Stimulated activated naive CD8-positive, alpha-beta T cell treated with anti-CD3 and anti-CD28 coated beads, Interleukin-15, Interleukin-2, amounts not matched to agents 100 ng/mL and 50 ng/mL, for 24 hours (primary cell): ENCODE measurements around the gene KCNN1.

Source experiments
- H3K27ac Mint-ChIP-seq: one replicate; pipeline ENCODE4 v1.8.0; 2021; ENCODE audit warnings: mild to moderate bottlenecking, mixed read lengths
- H3K27me3 Mint-ChIP-seq: one replicate; pipeline ENCODE4 v1.8.0; 2021; ENCODE audit warnings: mixed read lengths
- H3K36me3 Mint-ChIP-seq: one replicate; pipeline ENCODE4 v1.8.0; 2021; ENCODE audit warnings: low read depth, mixed read lengths
- H3K4me1 Mint-ChIP-seq: one replicate; pipeline ENCODE4 v1.8.0; 2021; ENCODE audit warnings: low read depth, mixed read lengths
- H3K4me3 Mint-ChIP-seq: one replicate; pipeline ENCODE4 v1.8.0; 2021; ENCODE audit warnings: mild to moderate bottlenecking, mixed read lengths
- H3K9me3 Mint-ChIP-seq: one replicate; pipeline ENCODE4 v1.8.0; 2021; ENCODE audit warnings: mixed read lengths

The KCNN1 gene

GRCh38 chr19:17942582-17943273, 24.2 kb upstream of the KCNN1 start:
- Mint-ChIP-seq H3K4me1 (peaks cover 19% of the 10 kb centered on the region), H3K27ac (no peak overlapping the region), H3K4me3 (no peak overlapping the region), H3K27me3 (no peaks in the 10 kb centered on the region), H3K36me3 (peaks cover 15% of the 10 kb centered on the region), H3K9me3 (no peaks in the 10 kb centered on the region)

- H3K27ac Mint-ChIP-seq, result no peak overlapping the region
- H3K36me3 Mint-ChIP-seq, result peaks cover 11% of the 10 kb centered on the region
- H3K4me3 Mint-ChIP-seq, result no peak overlapping the region
- peaks cover 20% of the 10 kb centered on the region for H3K4me1 Mint-ChIP-seq
- no peaks in the 10 kb centered on the region for H3K9me3 Mint-ChIP-seq
- H3K27me3 Mint-ChIP-seq, result no peaks in the 10 kb centered on the region
Observed at GRCh38 chr19:17943274-17944221, 23.4 kb upstream of the KCNN1 start.

GRCh38 chr19:17944301-17944700, 22.6 kb upstream of the KCNN1 start:
- Mint-ChIP-seq H3K36me3 (peaks cover 6% of the 10 kb centered on the region), H3K27ac (no peak overlapping the region), H3K4me3 (no peak overlapping the region), H3K4me1 (peaks cover 27% of the 10 kb centered on the region), H3K27me3 (peaks cover 3% of the 10 kb centered on the region), H3K9me3 (no peaks in the 10 kb centered on the region)

- H3K27ac Mint-ChIP-seq, result peak overlapping the region; percentile 92
- no peaks in the 10 kb centered on the region for H3K36me3 Mint-ChIP-seq
- H3K27me3 Mint-ChIP-seq, result peaks cover 26% of the 10 kb centered on the region
- H3K4me1 Mint-ChIP-seq, result peaks cover 53% of the 10 kb centered on the region
- no peaks in the 10 kb centered on the region for H3K9me3 Mint-ChIP-seq
- peak overlapping the region; percentile 85 for H3K4me3 Mint-ChIP-seq
Observed at GRCh38 chr19:17946965-17947784, 19.7 kb upstream of the KCNN1 start.

GRCh38 chr19:17947815-17948513, 18.9 kb upstream of the KCNN1 start:
- Mint-ChIP-seq H3K4me3 (peak overlapping the region; percentile 85), H3K27ac (no peak overlapping the region), H3K27me3 (peaks cover 33% of the 10 kb centered on the region), H3K36me3 (no peaks in the 10 kb centered on the region), H3K4me1 (peaks cover 57% of the 10 kb centered on the region), H3K9me3 (no peaks in the 10 kb centered on the region)

- no peak overlapping the region for H3K27ac Mint-ChIP-seq
- H3K9me3 Mint-ChIP-seq, result no peaks in the 10 kb centered on the region
- peak overlapping the region; percentile 41 for H3K4me3 Mint-ChIP-seq
- H3K36me3 Mint-ChIP-seq, result no peaks in the 10 kb centered on the region
- H3K4me1 Mint-ChIP-seq, result peaks cover 57% of the 10 kb centered on the region
- peaks cover 39% of the 10 kb centered on the region for H3K27me3 Mint-ChIP-seq
Observed at GRCh38 chr19:17948514-17948900, 18.4 kb upstream of the KCNN1 start.

- Mint-ChIP-seq H3K4me3 (peak overlapping the region; percentile 64), H3K36me3 (no peaks in the 10 kb centered on the region), H3K27me3 (peaks cover 44% of the 10 kb centered on the region), H3K4me1 (peaks cover 57% of the 10 kb centered on the region), H3K9me3 (no peaks in the 10 kb centered on the region), H3K27ac (peak overlapping the region; percentile 8)
Observed at GRCh38 chr19:17948931-17949930, 17.7 kb upstream of the KCNN1 start.

- H3K9me3 Mint-ChIP-seq, result no peaks in the 10 kb centered on the region
- H3K27me3 Mint-ChIP-seq, result peaks cover 44% of the 10 kb centered on the region
- H3K4me1 Mint-ChIP-seq, result peaks cover 57% of the 10 kb centered on the region
- H3K27ac Mint-ChIP-seq, result peak overlapping the region; percentile 59
- peak overlapping the region; percentile 66 for H3K4me3 Mint-ChIP-seq
- no peaks in the 10 kb centered on the region for H3K36me3 Mint-ChIP-seq
Observed at GRCh38 chr19:17949956-17950309, 17.0 kb upstream of the KCNN1 start.

GRCh38 chr19:17950310-17951156, 16.4 kb upstream of the KCNN1 start:
- H3K27ac Mint-ChIP-seq, result peak overlapping the region; percentile 21
- no peaks in the 10 kb centered on the region for H3K9me3 Mint-ChIP-seq
- H3K27me3 Mint-ChIP-seq, result peaks cover 44% of the 10 kb centered on the region
- no peaks in the 10 kb centered on the region for H3K36me3 Mint-ChIP-seq
- peaks cover 57% of the 10 kb centered on the region for H3K4me1 Mint-ChIP-seq
- peak overlapping the region; percentile 66 for H3K4me3 Mint-ChIP-seq

- Mint-ChIP-seq H3K27ac (no peak overlapping the region), H3K4me3 (peak overlapping the region; percentile 66), H3K4me1 (peaks cover 52% of the 10 kb centered on the region), H3K27me3 (peaks cover 44% of the 10 kb centered on the region), H3K9me3 (no peaks in the 10 kb centered on the region), H3K36me3 (no peaks in the 10 kb centered on the region)
Observed at GRCh38 chr19:17951157-17951989, 15.5 kb upstream of the KCNN1 start.

- peaks cover 43% of the 10 kb centered on the region for H3K4me1 Mint-ChIP-seq
- H3K36me3 Mint-ChIP-seq, result no peaks in the 10 kb centered on the region
- peaks cover 45% of the 10 kb centered on the region for H3K27me3 Mint-ChIP-seq
- no peaks in the 10 kb centered on the region for H3K9me3 Mint-ChIP-seq
- peak overlapping the region; percentile 66 for H3K4me3 Mint-ChIP-seq
- H3K27ac Mint-ChIP-seq, result no peak overlapping the region
Observed at GRCh38 chr19:17951990-17952976, 14.6 kb upstream of the KCNN1 start.
